GM19351 (cell line): ENCODE data around the gene HSBP1.

ENCODE experiments used
- ATAC-seq: cut with Tn5 transposase; IDR thresholded peaks from one replicate; pipeline ENCODE4 v1.9.1; 2021; ENCODE audit warnings: mild to moderate bottlenecking, moderate library complexity; ENCODE audit not compliant: unreplicated experiment

The HSBP1 gene

DNA sequence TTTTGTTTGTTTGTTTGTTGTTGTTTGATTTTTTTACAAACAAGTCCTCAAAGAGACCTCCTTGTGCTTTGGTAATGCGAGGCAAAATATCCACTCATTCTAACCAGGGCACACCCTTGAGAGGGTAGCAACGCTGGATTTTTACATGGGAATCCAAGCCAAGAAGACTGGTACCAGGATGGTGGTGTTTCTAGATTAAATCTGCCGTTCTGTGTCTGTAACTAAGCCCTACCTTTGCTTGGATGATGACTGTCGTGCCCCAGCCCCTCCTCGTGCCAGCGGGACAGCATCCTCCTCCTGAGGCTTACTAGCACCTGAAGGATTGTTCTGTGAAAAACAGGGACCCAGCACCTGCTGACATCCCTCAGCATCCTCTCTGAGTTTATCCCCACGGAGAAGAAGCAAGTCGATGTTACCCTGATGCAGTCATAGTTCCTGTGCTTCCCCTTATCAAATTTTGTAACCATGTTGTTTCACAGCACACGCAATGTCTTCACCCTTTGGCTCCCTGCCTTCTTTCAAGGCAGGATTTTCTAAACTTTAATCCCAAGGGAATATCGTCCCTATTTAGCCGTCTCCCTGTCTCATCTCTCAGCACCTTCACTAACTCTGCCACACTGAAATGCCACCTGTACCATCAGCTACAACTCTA, 5.1 kb upstream of the HSBP1 start:
- no peak for ATAC-seq

DNA sequence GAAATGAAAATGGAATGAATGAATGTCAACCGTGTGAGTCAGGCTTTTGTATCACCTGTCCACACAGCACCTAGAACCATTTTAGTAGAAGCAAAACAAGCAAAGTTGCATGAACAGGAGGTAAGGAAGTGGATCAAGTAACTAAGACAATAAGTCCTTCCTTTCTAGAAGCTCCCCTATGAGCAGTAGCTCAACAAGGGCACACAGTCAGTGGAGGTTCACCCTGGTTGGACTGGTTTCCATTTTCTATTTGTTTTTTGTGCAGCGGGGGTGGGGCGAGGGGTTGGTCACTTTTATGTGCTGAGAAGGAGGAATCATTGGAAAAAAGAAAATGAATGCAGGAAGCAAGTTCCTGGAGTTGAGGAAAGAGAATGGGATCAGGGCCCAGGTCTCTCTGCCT, 4.0 kb upstream of the HSBP1 start:
- no peak for ATAC-seq

DNA sequence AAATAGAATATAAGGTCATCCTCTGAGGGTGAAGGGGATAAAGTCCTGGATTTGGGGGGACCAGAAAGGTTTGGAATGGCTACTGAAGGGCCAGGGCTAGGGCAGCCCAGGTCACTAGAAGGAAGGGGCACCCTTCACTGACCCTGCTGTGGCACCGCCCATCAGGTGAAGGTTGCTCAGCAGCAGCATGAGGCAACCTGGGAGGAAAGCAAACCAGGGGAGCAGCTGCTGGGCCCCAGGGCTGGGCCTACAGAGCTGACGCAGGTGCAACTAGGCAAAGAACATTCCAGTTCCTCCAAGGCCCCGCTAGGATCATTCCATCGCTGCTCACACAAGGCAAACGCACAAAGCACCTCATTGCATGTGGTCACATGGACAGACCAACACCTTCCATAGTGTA, 3.4 kb upstream of the HSBP1 start:
- ATAC-seq: no peak

DNA sequence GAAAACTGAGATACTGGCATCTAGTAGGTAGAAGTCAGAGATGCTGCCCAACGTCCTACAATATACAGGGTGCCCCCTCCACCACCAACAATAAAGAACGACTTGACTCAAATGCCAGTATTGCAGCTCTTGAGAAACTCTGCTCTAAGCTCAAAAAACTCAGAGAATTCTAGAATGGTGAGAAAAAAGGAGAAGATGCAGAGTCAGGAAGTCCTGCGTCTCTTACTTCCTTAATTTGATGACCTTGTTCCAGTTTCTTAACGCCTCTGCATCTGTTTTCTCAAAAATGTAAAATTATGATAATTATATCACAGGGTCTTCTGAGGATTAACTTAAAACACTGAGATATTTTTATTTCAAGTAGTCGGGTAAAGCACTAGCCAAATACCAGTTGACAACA, 1.7 kb upstream of the HSBP1 start:
- peak; percentile 25 for ATAC-seq

DNA sequence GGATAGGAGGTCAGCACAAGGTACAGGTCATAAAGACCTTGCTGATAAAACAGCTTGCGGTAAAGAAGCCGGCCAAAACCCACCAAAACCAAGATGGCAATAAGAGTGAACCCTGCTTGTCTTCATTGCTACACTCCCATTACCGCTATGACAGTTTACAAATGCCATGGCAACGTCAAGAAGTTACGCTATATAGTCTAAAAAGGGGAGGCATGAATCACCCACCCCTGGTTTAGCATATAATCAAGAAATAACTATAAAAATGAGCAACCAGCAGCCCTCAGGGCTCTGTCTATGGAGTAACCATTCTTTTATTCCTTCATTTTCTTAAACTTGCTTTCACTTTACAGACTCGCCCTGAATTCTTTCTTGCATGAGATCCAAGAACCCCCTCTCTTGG, 1.0 kb upstream of the HSBP1 start:
- no peak for ATAC-seq

DNA sequence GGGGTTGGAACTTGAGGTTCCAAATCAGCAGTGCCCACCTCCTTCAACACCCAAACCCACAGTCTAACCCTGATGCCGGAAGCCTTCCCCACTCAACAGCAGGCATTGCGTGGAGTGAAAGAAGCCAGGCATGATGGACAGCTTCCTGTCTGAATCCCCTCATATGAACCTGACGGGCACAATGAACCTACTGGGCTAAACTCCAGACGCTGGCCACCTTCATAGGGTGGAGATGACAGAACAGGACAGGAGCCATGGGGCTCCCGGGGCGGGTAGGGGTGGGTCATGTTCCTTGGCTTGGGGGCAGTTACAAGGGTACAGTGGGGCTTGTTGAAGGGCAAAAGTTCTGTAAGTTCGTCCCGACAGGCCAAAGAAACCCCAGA, 460 bp upstream of the HSBP1 start:
- ATAC-seq: no peak

DNA sequence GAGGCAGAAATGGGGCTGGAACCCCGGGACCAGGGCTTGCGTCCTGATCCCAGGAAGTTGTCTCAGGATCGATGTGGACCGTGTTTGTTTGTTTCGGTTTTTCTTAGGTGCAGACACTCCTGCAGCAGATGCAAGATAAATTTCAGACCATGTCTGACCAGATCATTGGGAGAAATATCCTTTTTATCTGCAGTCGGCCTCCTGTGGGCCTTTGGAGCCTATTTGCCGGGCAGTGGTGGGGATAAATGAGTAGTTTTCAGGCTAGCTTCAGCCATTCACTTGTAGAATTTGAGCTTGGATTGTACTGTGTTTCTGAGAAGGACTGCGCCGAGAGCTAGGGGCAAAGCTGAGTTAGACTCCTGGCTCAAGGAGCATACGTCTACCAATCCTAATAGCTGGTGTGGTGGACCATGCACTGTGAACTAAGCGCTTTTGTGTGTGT, 816 bp downstream of the HSBP1 start:
- no peak for ATAC-seq

DNA sequence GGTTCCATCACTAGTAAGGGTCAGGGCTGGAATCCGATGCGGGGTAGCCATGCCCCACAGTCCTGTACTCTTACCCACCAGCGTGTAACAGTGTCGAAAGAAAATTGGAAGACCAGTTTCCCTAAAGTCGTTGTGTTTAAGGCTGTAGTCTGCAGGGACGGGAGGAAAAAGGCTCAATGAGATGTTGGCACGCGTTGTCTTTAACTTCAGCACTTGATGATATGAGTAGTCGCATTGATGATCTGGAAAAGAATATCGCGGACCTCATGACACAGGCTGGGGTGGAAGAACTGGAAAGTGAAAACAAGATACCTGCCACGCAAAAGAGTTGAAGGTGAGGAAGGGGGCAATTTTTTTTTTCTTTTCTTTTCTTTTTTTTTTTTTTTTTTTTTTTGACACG, 1.3 kb downstream of the HSBP1 start:
- ATAC-seq: no peak

DNA sequence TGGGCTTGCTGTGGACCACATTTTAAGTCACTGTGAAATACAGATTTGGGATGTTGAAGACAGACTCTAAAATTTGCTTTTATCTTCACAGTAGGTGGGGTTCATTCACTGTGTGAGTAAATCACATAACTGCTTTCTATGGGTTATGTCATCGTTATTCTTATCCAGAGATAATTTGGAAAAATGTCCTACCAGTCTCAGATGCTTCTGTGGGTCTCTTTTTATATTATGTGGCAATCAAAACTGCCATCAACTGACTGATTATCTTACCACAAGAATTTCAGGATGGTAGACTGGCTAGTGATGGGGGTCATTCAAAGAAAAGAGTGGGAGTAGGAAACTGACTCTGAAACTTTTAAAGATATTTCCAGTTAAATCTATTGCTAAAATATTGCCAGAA, 3.1 kb downstream of the HSBP1 start:
- ATAC-seq: no peak

DNA sequence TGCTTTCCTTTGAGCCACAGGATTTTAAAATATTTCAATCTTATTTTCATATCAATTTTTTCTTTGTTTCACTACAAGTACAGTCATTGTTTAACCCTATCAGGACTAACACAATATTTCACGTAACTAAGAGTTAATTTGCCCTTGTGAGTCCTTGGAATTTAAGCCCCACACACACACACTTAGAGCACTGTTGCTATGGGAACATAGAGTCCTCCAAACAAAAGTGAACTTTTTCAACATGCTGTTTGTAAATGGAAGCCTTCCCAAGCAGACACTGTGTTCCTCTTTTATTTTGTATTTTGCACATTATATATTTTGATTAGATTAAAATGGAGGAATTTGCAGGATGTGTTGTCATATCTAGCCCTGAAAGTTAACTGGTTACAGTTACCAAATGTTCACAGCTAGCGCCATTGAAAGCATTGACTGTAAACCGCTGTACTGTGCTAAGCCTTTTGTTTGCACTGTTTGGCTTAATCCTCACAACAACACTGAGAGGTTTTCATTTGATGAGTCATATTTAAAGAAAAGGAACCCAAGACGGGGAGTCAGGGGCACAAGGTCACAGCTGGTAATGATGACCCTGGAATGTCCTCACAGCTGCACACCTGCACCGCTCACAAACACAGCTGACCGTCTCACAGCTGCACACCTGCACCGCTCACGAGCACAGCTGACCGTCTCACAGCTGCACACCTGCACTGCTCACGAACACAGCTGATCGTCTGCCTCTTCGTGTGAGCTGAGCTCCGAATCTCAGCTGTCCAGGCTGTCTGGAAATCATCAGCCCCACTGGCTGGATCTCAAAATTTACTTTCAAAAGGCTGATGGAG, 6.3 kb downstream of the HSBP1 start:
- ATAC-seq: peak; percentile 78

DNA sequence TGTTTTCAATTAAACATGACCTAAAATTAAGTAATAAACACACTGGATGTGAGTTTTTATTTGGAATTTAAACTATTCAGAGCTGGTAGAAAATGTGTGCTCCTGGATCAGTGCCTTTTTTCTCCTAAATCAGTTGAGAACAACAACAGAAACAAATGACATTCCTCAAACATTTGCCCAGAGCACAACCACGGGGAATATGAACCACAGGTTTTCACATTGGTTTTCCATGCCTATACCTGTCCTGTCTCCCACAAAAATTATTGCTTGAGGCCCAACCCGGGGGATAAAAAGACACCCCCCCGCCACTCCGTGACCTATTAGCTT, 6.8 kb downstream of the HSBP1 start:
- no peak for ATAC-seq

DNA sequence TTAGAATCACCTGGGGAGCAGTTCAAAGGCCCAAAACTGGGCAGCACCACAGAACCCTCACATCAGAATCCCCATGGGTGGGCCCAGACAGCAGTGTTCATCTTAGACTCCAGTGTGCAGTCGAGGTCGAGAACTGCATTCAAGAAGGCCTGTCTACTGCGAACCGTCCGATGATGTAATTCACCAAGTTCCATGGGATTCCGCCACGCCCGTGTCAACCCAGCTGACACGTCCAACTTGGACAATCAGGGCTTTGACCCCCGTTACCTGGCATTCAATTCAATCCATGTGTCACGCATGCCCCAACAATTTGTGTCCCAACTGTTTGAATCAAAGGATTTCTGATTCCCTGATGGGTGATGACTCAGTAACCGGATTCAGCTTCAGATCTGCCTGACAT, 9.2 kb downstream of the HSBP1 start:
- no peak for ATAC-seq

DNA sequence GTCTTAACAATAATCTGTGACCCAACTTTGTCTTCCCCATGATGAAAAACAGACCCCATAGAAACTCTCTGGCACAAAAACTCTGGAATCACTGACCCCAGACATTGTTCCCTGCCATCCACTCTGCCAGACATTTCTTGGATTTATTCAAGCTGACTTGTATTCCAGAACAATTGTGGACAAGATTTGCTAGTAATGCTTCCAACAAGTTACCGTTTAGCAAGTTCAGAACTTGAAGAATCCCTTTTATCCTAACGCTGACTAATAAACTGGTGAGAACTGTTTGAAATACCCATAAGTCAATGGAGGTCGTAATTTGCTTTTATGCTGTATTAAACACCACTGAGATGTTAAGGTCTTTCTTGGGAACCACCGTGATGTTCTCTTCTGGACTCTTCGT, 10.5 kb downstream of the HSBP1 start:
- no peak for ATAC-seq

DNA sequence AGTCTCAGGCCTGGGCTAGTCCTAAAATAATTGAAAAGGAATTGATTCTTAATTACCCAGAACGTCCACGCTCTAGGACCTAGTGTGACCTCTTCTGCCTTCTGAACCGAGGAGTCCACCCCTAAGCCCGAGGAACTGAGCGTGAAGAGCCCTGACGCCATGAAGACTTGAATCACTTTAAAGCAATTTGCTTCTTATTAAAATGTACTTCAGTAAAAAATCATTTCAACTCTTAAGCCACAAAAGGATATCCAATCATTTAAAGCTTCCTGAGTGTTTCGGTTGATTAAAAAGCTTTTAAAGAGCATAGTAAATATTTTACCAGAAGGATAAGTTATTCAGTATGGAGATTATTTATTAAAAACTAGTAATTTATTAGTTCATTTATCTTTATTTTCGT, 11.6 kb downstream of the HSBP1 start:
- no peak for ATAC-seq

DNA sequence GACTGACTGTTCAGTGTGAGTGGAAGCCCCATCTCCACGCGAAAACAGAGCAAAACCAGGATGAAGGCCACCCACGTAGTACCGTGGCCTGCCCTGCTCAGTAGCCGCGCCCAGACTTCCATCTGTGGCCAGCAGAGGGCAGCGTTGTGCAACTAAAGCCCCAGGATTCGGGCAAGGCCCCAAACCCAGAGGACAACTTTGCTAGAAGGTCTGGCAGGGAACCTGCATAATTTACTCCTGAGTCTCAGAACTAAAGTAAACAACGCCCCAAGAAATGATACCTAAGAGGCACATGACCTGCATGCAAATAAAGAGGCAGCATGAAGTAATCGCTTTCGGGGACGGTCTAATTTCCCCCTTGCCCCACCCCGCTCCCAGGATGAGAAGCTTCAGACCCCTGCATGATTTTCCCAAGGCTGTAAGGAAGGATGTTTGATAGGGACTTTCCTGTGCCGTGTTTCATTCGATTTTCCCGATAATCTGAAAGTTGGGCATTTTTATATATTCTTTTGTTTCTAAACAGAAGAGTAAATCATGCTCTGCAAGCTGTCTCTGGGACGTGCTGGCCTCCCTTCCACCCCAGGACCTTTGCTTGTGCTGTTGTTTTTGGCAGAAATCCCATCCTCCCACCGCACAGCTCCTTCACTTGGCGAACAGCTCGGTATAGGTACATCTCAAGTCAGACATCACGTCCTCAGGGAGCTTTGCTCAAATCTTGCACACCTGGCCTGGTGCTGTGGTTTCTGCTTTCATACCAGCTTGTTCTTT, 18.6 kb downstream of the HSBP1 start:
- ATAC-seq: peak; percentile 87

DNA sequence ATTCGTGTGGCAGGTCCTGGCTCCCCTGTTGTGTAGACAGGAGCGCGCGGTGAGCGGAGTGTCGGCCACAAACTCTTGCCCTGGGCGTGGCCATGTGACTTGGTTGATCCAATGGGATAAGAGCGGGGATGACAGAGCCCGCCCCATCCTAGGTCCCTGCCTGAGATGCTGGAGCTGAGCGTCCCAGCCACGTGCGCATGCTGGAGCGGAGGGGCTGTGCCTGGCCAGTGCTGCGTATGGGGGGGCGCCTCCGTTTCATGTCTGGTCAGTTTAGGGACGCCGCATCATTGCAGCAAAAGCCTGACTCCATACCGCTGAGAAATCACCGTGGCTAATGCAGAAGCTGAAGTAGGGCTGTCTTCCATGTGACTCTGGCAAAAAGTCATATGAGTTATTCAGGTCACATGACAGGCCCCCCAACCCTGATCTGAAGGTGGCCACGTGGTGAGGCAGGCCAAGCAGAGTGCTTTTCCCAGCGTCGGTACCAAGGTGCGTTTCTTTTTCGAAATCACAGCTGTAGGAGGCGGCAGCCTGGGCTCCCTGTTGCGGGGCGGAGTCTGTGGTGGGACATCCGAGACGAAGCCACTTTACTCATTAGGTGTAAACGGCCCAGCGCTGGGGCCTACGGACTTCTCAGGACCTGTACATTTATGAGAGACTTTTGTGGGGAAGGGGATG, 22.5 kb downstream of the HSBP1 start:
- no peak for ATAC-seq

DNA sequence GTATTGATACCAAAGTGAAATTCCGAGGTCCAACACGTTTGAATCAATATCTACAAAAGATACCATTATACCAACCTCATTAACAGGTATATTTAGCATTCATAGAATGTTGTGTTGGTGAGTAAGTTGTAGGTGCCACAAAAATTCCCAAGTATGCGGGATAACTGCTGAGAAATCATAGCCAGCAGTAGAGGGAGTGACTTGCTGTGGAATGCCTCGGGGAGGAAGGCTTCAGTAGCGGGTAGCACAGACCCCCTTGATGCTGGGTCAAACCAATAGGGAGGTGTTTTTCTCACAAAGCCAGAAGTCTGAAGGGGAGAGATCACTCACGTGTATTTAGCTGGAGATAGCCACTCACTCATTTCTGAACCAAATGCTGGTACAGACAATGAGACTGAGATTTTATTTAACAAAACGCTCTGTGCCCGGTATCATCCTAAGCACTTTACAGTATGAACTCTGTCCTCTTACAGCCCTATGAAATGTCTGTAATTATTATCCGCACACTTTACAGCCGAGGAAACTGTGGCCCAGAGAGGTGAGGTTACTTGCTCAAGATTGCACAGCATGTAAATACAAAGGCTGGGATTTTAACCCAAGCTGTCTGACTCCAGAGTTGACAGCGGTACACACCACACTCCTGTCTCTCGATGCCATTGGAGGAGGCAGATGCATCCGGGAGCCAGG, 23.1 kb downstream of the HSBP1 start:
- no peak for ATAC-seq

DNA sequence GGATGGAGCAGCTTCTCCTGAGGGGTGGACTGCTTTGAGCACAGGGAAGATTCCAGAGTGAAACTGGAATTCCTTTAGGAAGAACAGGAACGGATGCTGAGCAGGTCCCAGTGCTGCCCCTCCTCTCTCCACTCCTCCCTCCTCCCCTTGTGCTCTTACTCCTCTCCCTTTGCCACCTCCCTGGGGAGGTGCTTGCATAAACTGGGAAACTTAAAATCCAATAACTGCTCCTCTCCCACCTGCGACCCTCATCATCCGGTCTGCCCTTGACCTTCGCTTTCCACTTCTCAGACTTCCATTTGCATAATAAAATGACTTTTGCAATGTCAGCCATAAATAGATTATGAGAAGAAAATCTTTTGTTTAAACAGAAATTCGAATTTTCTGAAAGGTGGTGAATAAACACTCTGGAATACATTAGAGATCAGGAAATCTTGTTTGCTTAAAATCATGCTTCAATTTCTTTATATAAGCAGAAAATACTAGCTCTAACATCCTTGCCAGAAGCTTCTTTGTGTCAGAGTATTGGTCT, 23.7 kb downstream of the HSBP1 start:
- ATAC-seq: no peak

DNA sequence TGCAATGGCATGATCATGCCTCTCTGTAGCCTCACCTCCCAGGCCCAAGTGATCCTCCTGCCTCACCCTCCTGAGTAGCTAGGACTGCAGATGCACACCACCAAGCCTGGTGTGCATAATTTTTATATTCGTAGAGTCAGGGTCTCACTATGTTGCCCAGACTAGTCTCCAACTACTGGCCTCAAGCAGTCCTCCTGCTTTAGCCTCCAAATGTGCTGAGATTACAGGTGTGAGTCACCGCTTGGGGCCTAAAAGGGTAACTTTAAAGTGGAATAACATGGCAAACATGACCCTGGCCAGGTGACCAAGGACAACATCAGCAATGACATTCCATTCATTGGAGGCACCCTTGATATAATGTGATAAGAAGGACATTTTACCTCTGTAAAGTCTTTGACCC, 26.1 kb downstream of the HSBP1 start:
- ATAC-seq: no peak
